A549 (cell line): ENCODE data around the gene STAT5B. TPM values are rescaled to one million over a fixed set of nuclear protein-coding genes. Genes with fewer than 3 reads are reported as not detected.

ENCODE experiments used
- ATAC-seq, 2 experiments: fragments of 200-7000 bp in 1 of 2; fragments of >200 bp in 1 of 2; cut with Nextera tagmentation in 1 of 2; cut with Tn5 transposase in 1 of 2; 3 replicates each; pipeline versions ENCODE4 v1.8.0 to v1.9.1; 2018 to 2020; ENCODE audit warnings: mild to moderate bottlenecking in 1 of 2, moderate library complexity in 1 of 2
- CTCF ChIA-PET: fragments of 300-600 bp; sonication (Branson Sonifier 250); formaldehyde crosslinking; extraction: SDS; loops from one replicate; lab custom pipeline; 2021; ENCODE audit warnings: antibody characterized with exemption, inconsistent platforms; lab: Yijun Ruan, JAX
- POLR2A ChIA-PET: fragments of 350-600 bp; formaldehyde crosslinking; extraction: SDS; loops from one replicate; lab custom pipeline; 2021; ENCODE audit warnings: antibody characterized with exemption, inconsistent platforms; lab: Yijun Ruan, JAX
- DNase-seq, 2 experiments: peaks; one replicate each; pipeline versions ENCODE4 v3.0.0 to v3.0.0-alpha.2; 2011 to 2016; ENCODE audit warnings: low read depth in 1 of 2, low spot score in 1 of 2
- FAIRE-seq: peaks from 2 replicates; lab custom pipeline; 2011; peaks lifted over from hg19 to GRCh38; lab: Jason Lieb, UNC
- H3K27ac ChIP-seq, 2 experiments: fragments of >200 bp; sonication (Bioruptor Twin); formaldehyde crosslinking; 3 replicates each; pipeline ENCODE4 v1.5.1; 2016 to 2017
- H3K4me1 ChIP-seq: fragments of >200 bp; sonication (Bioruptor Twin); formaldehyde crosslinking; 3 replicates; pipeline ENCODE4 v1.6.1; 2016
- H3K4me2 ChIP-seq: fragments of >200 bp; sonication (Bioruptor Twin); formaldehyde crosslinking; 3 replicates; pipeline ENCODE4 v1.6.1; 2016
- H3K4me3 ChIP-seq: fragments of >200 bp; sonication (Bioruptor Twin); formaldehyde crosslinking; 3 replicates; pipeline ENCODE4 v1.5.1; 2016
- H3K9me3 ChIP-seq: fragments of >200 bp; sonication (Bioruptor Twin); formaldehyde crosslinking; 3 replicates; pipeline ENCODE4 v1.6.1; 2016
- CBX8 ChIP-seq: fragments of 200-600 bp; sonication (generic); IDR thresholded peaks from 2 replicates; pipeline ENCODE4 v1.6.1; 2016
- CEBPB ChIP-seq, 2 experiments: fragments of >200 bp in 1 of 2; sonication (Bioruptor Twin) in 1 of 2; formaldehyde crosslinking in 1 of 2; IDR thresholded peaks; 2 replicates each; pipeline ENCODE4 v1.6.1; 2012 to 2016
- EHMT2 ChIP-seq: fragments of 200-600 bp; sonication (generic); IDR thresholded peaks from 2 replicates; pipeline ENCODE4 v1.6.1; 2016; ENCODE audit warnings: antibody characterized with exemption, low read depth, mild to moderate bottlenecking, moderate library complexity
- ELK1 ChIP-seq: fragments of 150-350 bp; IDR thresholded peaks from 2 replicates; pipeline ENCODE4 v1.6.1; 2014; ENCODE audit warnings: low read depth, mild to moderate bottlenecking, low read length
- ESRRA ChIP-seq: fragments of 150-350 bp; IDR thresholded peaks from 2 replicates; pipeline ENCODE4 v1.6.1; 2014; ENCODE audit warnings: mild to moderate bottlenecking, low read length, borderline replicate concordance
- FOXS1 ChIP-seq: fragments of 250-450 bp; sonication (Bioruptor Pico); IDR thresholded peaks from 2 replicates; pipeline ENCODE4 v1.5.0; 2020; ENCODE audit warnings: mild to moderate bottlenecking, moderate library complexity
- HOXB13 ChIP-seq: fragments of 250-450 bp; sonication (Bioruptor Pico); IDR thresholded peaks from 2 replicates; pipeline ENCODE4 v1.5.0; 2020; ENCODE audit warnings: low read depth, mild to moderate bottlenecking, moderate library complexity
- MAX ChIP-seq: IDR thresholded peaks from 2 replicates; pipeline ENCODE4 v1.6.1; 2012
- NFE2L2 ChIP-seq: fragments of 150-350 bp; conservative IDR thresholded peaks from 2 replicates; pipeline ENCODE4 v1.6.1; 2014; ENCODE audit warnings: low read length
- NPAS2 ChIP-seq: fragments of 250-450 bp; sonication (Bioruptor Pico); IDR thresholded peaks from 2 replicates; pipeline ENCODE4 v1.8.0; 2022; ENCODE audit warnings: mild to moderate bottlenecking, moderate library complexity, borderline replicate concordance
- REST ChIP-seq: fragments of 200-600 bp; sonication (generic); IDR thresholded peaks from 2 replicates; pipeline ENCODE4 v1.6.1; 2016; ENCODE audit warnings: antibody characterized with exemption, mild to moderate bottlenecking, moderate library complexity
- RFX5 ChIP-seq: fragments of 450-650 bp; IDR thresholded peaks from 2 replicates; pipeline ENCODE4 v1.7.1; 2014; ENCODE audit warnings: antibody characterized with exemption, mild to moderate bottlenecking, moderate library complexity
- USF2 ChIP-seq: fragments of 450-650 bp; IDR thresholded peaks from 2 replicates; pipeline ENCODE4 v1.6.1; 2014; ENCODE audit warnings: antibody characterized with exemption
- ZNF302 ChIP-seq: fragments of 250-450 bp; sonication (Bioruptor Pico); IDR thresholded peaks from 2 replicates; pipeline ENCODE4 v1.9.0; 2021; ENCODE audit warnings: inconsistent platforms, mild to moderate bottlenecking, moderate library complexity
- WGBS: methylation state at CpG from one replicate; pipeline ENCODE4 v1.1.6; 2017; ENCODE audit errors: missing lambda C conversion rate; 5-methylcytosine and 5-hydroxymethylcytosine counted together
- polyA plus RNA-seq, 4 experiments: library from polyadenylated mRNA; depleted of rRNA in 3 of 4; stranded (reverse); fragments of >200 nt; fragmentation: RNase III in 1 of 4; extraction: RNeasy Plus Mini Kit Qiagen cat#74134 plus additional on column Dnase treatment in 1 of 4; gene quantifications; 2 replicates in 3 of 4; 3 replicates in 1 of 4; pipeline ENCODE4 v1.2.3, GENCODE V29; 2011 to 2017

STAT5B gene
- polyA plus RNA-seq, 2 of the 4 experiments (the other 2 are of a cell fraction), result 31.2 to 37.6 TPM

- no peak for TF ChIP-seq REST
- no peak for TF ChIP-seq ESRRA
- TF ChIP-seq NPAS2, result no peak; the same call in 1 of the 2 replicates
- peak; percentile 99 for TF ChIP-seq MAX
- no peak for TF ChIP-seq CBX8
- peak; percentile 84 for TF ChIP-seq USF2
- TF ChIP-seq RFX5, result no peak
- no peak for TF ChIP-seq NFE2L2
- TF ChIP-seq HOXB13 (CRISPR knock-in tag), result peak; percentile 78
- TF ChIP-seq, all 56 proteins: peak for 17
Observed at GRCh38 chr17:42180922-42181850, 95.0 kb downstream of the STAT5B start, which contains the start of gene KCNH4 (continued).

- peaks cover 38% of the 10 kb centered on the region for H3K4me1 ChIP-seq
- peak overlapping the region; percentile 54 for H3K4me3 ChIP-seq
- H3K27ac ChIP-seq, result peak overlapping the region; percentile 53 to 78; a peak in 5 of 6 replicates
- CTCF ChIA-PET, result interaction anchor here (0.5 to 6.1 kb wide), 23 partner anchors 9 to 219 kb away, joined by 3 to 76 read pairs (median 4); partner anchors contain the start of genes GHDC, HSPB9, KAT2A and STAT3
- WGBS, result 39% methylated on average over 29 of the region's 33 CpGs
- peak overlapping the region; percentile 97 for H3K4me2 ChIP-seq
- ATAC-seq (no peak), FAIRE-seq (no peak), DNase-seq (no peak)
- no peaks in the 10 kb centered on the region for H3K9me3 ChIP-seq
- POLR2A ChIA-PET, result interaction anchor here (0.6 kb wide), 1 partner anchor 1555 kb away, joined by 3 read pairs; no protein-coding TSS in a partner anchor
- peak; percentile 61; the same call in 1 of the 2 replicates for TF ChIP-seq REST
- TF ChIP-seq CEBPB (IDR thresholded peaks at IDR 0.05), result no peak
- no peak for TF ChIP-seq ZNF302
Observed at GRCh38 chr17:42180411-42180921, 95.7 kb downstream of the STAT5B start.

- ATAC-seq (no peak), DNase-seq (peak in 1 of 2 experiments; percentile 42), FAIRE-seq (no peak)
- ChIA-PET CTCF (interaction anchor here (0.7 to 6.1 kb wide), 13 partner anchors 9 to 219 kb away, joined by 3 to 76 read pairs (median 5); partner anchors contain the start of genes GHDC, HSPB9, KAT2A and STAT3), POLR2A (no interaction called here)
- H3K4me2 ChIP-seq, result no peak overlapping the region
- WGBS, result 71% methylated on average over 18 of the region's 20 CpGs
- peaks cover 34% of the 10 kb centered on the region for H3K4me1 ChIP-seq
- TF ChIP-seq FOXS1 (0 out of 2 replicates have a peak, but pooled peaks have one; percentile 25), ELK1 (no peak), EHMT2 (peak; percentile 88), REST (peak; percentile 92)
- no peak overlapping the region for H3K27ac ChIP-seq
- no peak overlapping the region for H3K4me3 ChIP-seq
- H3K9me3 ChIP-seq, result no peaks in the 10 kb centered on the region
Observed at GRCh38 chr17:42179911-42180410, 96.2 kb downstream of the STAT5B start.
